HCEC 1CT (cell line): ENCODE data around the gene TMOD1.

Experiments used
- DNase-seq: peaks from one replicate; pipeline ENCODE4 v3.0.0-alpha.2; 2017

The TMOD1 gene

DNA sequence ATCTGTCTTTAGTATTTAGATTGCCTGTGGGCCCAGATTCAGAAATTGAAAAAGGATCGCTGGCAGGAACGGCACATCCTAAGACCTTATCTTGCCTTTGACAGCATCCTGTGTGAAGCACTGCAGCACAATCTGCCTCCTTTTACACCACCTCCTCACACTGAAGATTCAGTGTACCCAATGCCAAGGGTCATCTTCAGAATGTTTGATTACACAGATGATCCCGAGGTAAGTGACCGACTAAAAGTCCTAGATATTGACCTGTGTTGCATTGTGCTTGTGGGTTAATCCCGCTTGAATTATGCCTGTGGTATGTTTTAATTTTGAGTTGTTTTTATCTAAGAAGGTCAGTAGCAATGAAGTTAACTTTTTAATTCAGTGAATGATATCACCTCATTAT is 146.5 kb downstream of the TMOD1 start:
- DNase-seq: no peak
